ENCODE results near the gene KRTAP2-1. TPM values are rescaled to one million over a fixed set of nuclear protein-coding genes. Genes with fewer than 3 reads are reported as not detected.
A peak's percentile ranks its signal among the peaks of the same experiment; 100 is the strongest.
"Not testable (repeated sequence)": the region's sequence is repeated elsewhere in the genome, so short reads cannot be mapped to it uniquely, and the experiment has no call there.

The KRTAP2-1 gene
- total and polyA plus RNA-seq, 4 donors, result not detected

- H3K27me3 ChIP-seq (ENCODE audit: control insufficient read depth, insufficient read depth, low read length), result no peaks in the 10 kb centered on the region
- 63% methylated on average over 1 of the region's 2 CpGs for WGBS (ENCODE audit: insufficient coverage)
- H3K27ac ChIP-seq (ENCODE audit: low read depth, low read length), result no peak overlapping the region
- H3K9me3 ChIP-seq (ENCODE audit: control insufficient read depth, insufficient read depth, low read length), result no peaks in the 10 kb centered on the region
- no peaks in the 10 kb centered on the region for H3K4me1 ChIP-seq (ENCODE audit: control insufficient read depth, insufficient read depth, low read length)
- H3K4me3 ChIP-seq (ENCODE audit: low read depth, low read length), result no peak overlapping the region
- DNase-seq (ENCODE audit: low read depth in 4 of 6, low spot score in 6 of 6), result no peak
- no peaks in the 10 kb centered on the region for H3K36me3 ChIP-seq (ENCODE audit: control insufficient read depth, insufficient read depth, low read length)
These were observed 9.2 kb downstream of the KRTAP2-1 start for GRCh38 chr17:41037853-41038350.

GRCh38 chr17:41034346-41034935, 12.7 kb downstream of the KRTAP2-1 start, which contains the start of gene KRTAP1-3:
Gene KRTAP1-3, minus strand, starts transcription at chr17:41034874. Its CDS starts 53 bp downstream, at chr17:41034821.
- not testable (repeated sequence) for H3K4me3 ChIP-seq (ENCODE audit: low read depth, low read length)

GRCh38 chr17:41029633-41030245, 17.4 kb downstream of the KRTAP2-1 start, which contains the start of gene KRTAP1-4:
Gene KRTAP1-4, minus strand, starts transcription at chr17:41030195. Its CDS starts 117 bp downstream, at chr17:41030078.
- WGBS (ENCODE audit: insufficient coverage), result 78% methylated on average over 10 of the region's 12 CpGs
- no peaks in the 10 kb centered on the region for H3K36me3 ChIP-seq (ENCODE audit: control insufficient read depth, insufficient read depth, low read length)
- no peak for DNase-seq (ENCODE audit: low read depth in 4 of 6, low spot score in 6 of 6)

More at GRCh38 chr17:41034346-41034935, 12.7 kb downstream of the KRTAP2-1 start, which contains the start of gene KRTAP1-3:
- 88% methylated on average over 7 of the region's 10 CpGs for WGBS (ENCODE audit: insufficient coverage)
- H3K27me3 ChIP-seq (ENCODE audit: control insufficient read depth, insufficient read depth, low read length); H3K4me1 ChIP-seq (ENCODE audit: control insufficient read depth, insufficient read depth, low read length); H3K27ac ChIP-seq (ENCODE audit: low read depth, low read length); H3K36me3 ChIP-seq (ENCODE audit: control insufficient read depth, insufficient read depth, low read length); H3K9me3 ChIP-seq (ENCODE audit: control insufficient read depth, insufficient read depth, low read length): not testable (repeated sequence)
- peak in 1 of 6 donors; percentile 41 for DNase-seq (ENCODE audit: low read depth in 4 of 6, low spot score in 6 of 6)

GRCh38 chr17:41026715-41027471, 20.2 kb downstream of the KRTAP2-1 start, which contains the start of gene KRTAP1-5:
Gene KRTAP1-5, minus strand, starts transcription at chr17:41027208. Its CDS starts 53 bp downstream, at chr17:41027155.
- Histone ChIP-seq H3K9me3 (ENCODE audit: control insufficient read depth, insufficient read depth, low read length) (no peaks in the 10 kb centered on the region), H3K36me3 (ENCODE audit: control insufficient read depth, insufficient read depth, low read length) (no peaks in the 10 kb centered on the region), H3K27ac (ENCODE audit: low read depth, low read length) (no peak within 1 kb of the TSS), H3K4me1 (ENCODE audit: control insufficient read depth, insufficient read depth, low read length) (no peaks in the 10 kb centered on the region), H3K4me3 (ENCODE audit: low read depth, low read length) (no peak within 1 kb of the TSS), H3K27me3 (ENCODE audit: control insufficient read depth, insufficient read depth, low read length) (no peaks in the 10 kb centered on the region)
- DNase-seq (ENCODE audit: low read depth in 4 of 6, low spot score in 6 of 6), result peak in 2 of 6 donors; percentile 4 to 65
- 77% methylated on average over 7 of the region's 9 CpGs for WGBS (ENCODE audit: insufficient coverage)

More at GRCh38 chr17:41029633-41030245, 17.4 kb downstream of the KRTAP2-1 start, which contains the start of gene KRTAP1-4:
- Histone ChIP-seq H3K27me3 (ENCODE audit: control insufficient read depth, insufficient read depth, low read length) (no peaks in the 10 kb centered on the region), H3K9me3 (ENCODE audit: control insufficient read depth, insufficient read depth, low read length) (no peaks in the 10 kb centered on the region), H3K27ac (ENCODE audit: low read depth, low read length) (no peak within 1 kb of the TSS), H3K4me1 (ENCODE audit: control insufficient read depth, insufficient read depth, low read length) (no peaks in the 10 kb centered on the region), H3K4me3 (ENCODE audit: low read depth, low read length) (no peak within 1 kb of the TSS)

GRCh38 chr17:41024697-41025096, 22.4 kb downstream of the KRTAP2-1 start:
- no peaks in the 10 kb centered on the region for H3K4me1 ChIP-seq (ENCODE audit: control insufficient read depth, insufficient read depth, low read length)
- H3K9me3 ChIP-seq (ENCODE audit: control insufficient read depth, insufficient read depth, low read length), result no peaks in the 10 kb centered on the region
- no peaks in the 10 kb centered on the region for H3K36me3 ChIP-seq (ENCODE audit: control insufficient read depth, insufficient read depth, low read length)
- no peak overlapping the region for H3K4me3 ChIP-seq (ENCODE audit: low read depth, low read length)
- no peak for DNase-seq (ENCODE audit: low read depth in 4 of 6, low spot score in 6 of 6)
- WGBS (ENCODE audit: insufficient coverage), result 83% methylated on average over 1 of the region's 3 CpGs
- no peak overlapping the region for H3K27ac ChIP-seq (ENCODE audit: low read depth, low read length)
- H3K27me3 ChIP-seq (ENCODE audit: control insufficient read depth, insufficient read depth, low read length), result no peaks in the 10 kb centered on the region

- no peak for DNase-seq (ENCODE audit: low read depth in 4 of 6, low spot score in 6 of 6)
- no peaks in the 10 kb centered on the region for H3K36me3 ChIP-seq (ENCODE audit: control insufficient read depth, insufficient read depth, low read length)
- H3K4me3 ChIP-seq (ENCODE audit: low read depth, low read length), result no peak overlapping the region
- H3K27me3 ChIP-seq (ENCODE audit: control insufficient read depth, insufficient read depth, low read length), result no peaks in the 10 kb centered on the region
- H3K4me1 ChIP-seq (ENCODE audit: control insufficient read depth, insufficient read depth, low read length), result no peaks in the 10 kb centered on the region
- H3K9me3 ChIP-seq (ENCODE audit: control insufficient read depth, insufficient read depth, low read length), result no peaks in the 10 kb centered on the region
- no peak overlapping the region for H3K27ac ChIP-seq (ENCODE audit: low read depth, low read length)
These were observed 26.8 kb downstream of the KRTAP2-1 start for GRCh38 chr17:41020336-41020735.

- WGBS (ENCODE audit: insufficient coverage), result 86% methylated on average over 2 of the region's 3 CpGs
- no peak for DNase-seq (ENCODE audit: low read depth in 4 of 6, low spot score in 6 of 6)
- no peak overlapping the region for H3K27ac ChIP-seq (ENCODE audit: low read depth, low read length)
- no peaks in the 10 kb centered on the region for H3K4me1 ChIP-seq (ENCODE audit: control insufficient read depth, insufficient read depth, low read length)
- H3K4me3 ChIP-seq (ENCODE audit: low read depth, low read length), result no peak overlapping the region
- no peaks in the 10 kb centered on the region for H3K36me3 ChIP-seq (ENCODE audit: control insufficient read depth, insufficient read depth, low read length)
- H3K9me3 ChIP-seq (ENCODE audit: control insufficient read depth, insufficient read depth, low read length), result no peaks in the 10 kb centered on the region
- H3K27me3 ChIP-seq (ENCODE audit: control insufficient read depth, insufficient read depth, low read length), result no peaks in the 10 kb centered on the region
These were observed 27.7 kb downstream of the KRTAP2-1 start for GRCh38 chr17:41019415-41019814.

GRCh38 chr17:41018541-41018940, 28.6 kb downstream of the KRTAP2-1 start:
- Histone ChIP-seq H3K4me3 (ENCODE audit: low read depth, low read length) (no peak overlapping the region), H3K4me1 (ENCODE audit: control insufficient read depth, insufficient read depth, low read length) (no peaks in the 10 kb centered on the region), H3K27ac (ENCODE audit: low read depth, low read length) (no peak overlapping the region), H3K27me3 (ENCODE audit: control insufficient read depth, insufficient read depth, low read length) (no peaks in the 10 kb centered on the region), H3K36me3 (ENCODE audit: control insufficient read depth, insufficient read depth, low read length) (no peaks in the 10 kb centered on the region), H3K9me3 (ENCODE audit: control insufficient read depth, insufficient read depth, low read length) (no peaks in the 10 kb centered on the region)
- DNase-seq (ENCODE audit: low read depth in 4 of 6, low spot score in 6 of 6), result no peak
- 80% methylated on average over 2 of the region's 3 CpGs for WGBS (ENCODE audit: insufficient coverage)

GRCh38 chr17:41016578-41017215, 30.4 kb downstream of the KRTAP2-1 start:
- Histone ChIP-seq H3K4me3 (ENCODE audit: low read depth, low read length) (no peak overlapping the region), H3K27ac (ENCODE audit: low read depth, low read length) (no peak overlapping the region), H3K9me3 (ENCODE audit: control insufficient read depth, insufficient read depth, low read length) (no peaks in the 10 kb centered on the region), H3K27me3 (ENCODE audit: control insufficient read depth, insufficient read depth, low read length) (no peaks in the 10 kb centered on the region), H3K36me3 (ENCODE audit: control insufficient read depth, insufficient read depth, low read length) (no peaks in the 10 kb centered on the region), H3K4me1 (ENCODE audit: control insufficient read depth, insufficient read depth, low read length) (no peaks in the 10 kb centered on the region)
- WGBS (ENCODE audit: insufficient coverage), result 82% methylated on average over 13 of the region's 13 CpGs
- DNase-seq (ENCODE audit: low read depth in 4 of 6, low spot score in 6 of 6), result no peak

All from spinal cord (tissue), 10 donors.